ENCODE measurements around the gene TMEM52B. TPM values are rescaled to one million over a fixed set of nuclear protein-coding genes. Genes with fewer than 3 reads are reported as not detected.

TMEM52B gene
- total RNA-seq, 2 donors from 2014 or later, result not detected

DNA sequence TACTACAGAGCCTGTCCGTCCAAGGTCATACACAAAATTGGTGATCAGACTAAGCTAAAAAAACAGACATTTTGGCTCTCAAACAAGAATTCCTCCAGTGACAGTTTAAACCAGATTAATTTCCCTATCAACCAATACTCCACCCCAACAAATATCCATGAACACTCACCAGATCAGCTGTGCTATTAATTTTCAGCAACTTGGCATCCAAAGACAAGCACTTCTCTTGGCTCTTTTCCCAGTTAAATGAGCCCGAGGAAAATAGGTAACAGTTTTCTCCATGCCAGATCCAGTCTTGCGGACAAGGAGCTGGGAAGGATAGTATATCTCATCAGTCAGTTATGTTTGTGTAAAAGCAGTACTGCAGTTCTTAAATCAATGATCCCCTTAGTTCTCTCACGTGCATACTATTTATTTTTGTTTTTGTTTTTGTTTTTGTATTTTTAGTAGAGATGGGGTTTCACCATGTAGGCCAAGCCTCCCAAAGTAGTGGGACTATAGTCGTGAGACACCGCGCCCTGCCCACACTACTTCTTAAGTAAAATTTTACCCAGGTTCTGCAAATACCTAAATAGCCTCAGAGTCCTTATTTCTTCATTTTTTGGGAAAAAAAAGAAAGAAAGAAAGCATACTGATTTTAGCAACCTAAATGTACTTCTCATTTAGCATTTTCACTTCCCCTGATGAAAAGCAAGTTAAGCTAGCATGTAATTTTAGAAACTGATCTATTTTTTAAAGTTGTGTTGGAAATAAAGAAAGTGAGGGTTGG, 18.0 kb upstream of the TMEM52B start:
- no peak overlapping the region for H3K27ac ChIP-seq

DNA sequence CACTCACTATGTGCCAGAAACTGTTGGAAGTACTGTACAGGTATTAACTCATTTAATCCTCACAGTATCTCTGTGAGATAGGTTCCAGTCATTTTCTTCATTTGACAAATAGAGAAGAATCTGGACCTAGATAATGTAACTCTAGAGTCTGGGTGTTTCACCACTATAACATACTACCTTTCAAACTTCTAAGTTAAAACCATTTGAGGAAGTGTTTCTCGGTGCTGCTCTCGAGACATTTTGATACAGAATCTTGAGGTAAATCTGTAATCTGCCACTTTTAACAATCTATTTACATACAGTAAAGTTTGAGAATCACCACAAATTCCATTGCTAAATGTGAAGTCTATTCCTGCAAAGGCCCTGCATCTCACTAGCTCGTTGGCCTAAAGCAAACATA, 15.7 kb upstream of the TMEM52B start:
- Histone ChIP-seq H3K9me3 (no peaks in the 10 kb centered on the region), H3K4me3 (no peak overlapping the region), H3K4me1 (no peaks in the 10 kb centered on the region), H3K9ac (ENCODE audit: low read depth in 2 of 2, low read length in 2 of 2) (no peak overlapping the region), H3K27ac (no peak overlapping the region), H3K27me3 (no peaks in the 10 kb centered on the region), H3K36me3 (no peaks in the 10 kb centered on the region)
- intact Hi-C loops (cut with DNase I), result no loop called here
- TF ChIP-seq, protein P1, sequence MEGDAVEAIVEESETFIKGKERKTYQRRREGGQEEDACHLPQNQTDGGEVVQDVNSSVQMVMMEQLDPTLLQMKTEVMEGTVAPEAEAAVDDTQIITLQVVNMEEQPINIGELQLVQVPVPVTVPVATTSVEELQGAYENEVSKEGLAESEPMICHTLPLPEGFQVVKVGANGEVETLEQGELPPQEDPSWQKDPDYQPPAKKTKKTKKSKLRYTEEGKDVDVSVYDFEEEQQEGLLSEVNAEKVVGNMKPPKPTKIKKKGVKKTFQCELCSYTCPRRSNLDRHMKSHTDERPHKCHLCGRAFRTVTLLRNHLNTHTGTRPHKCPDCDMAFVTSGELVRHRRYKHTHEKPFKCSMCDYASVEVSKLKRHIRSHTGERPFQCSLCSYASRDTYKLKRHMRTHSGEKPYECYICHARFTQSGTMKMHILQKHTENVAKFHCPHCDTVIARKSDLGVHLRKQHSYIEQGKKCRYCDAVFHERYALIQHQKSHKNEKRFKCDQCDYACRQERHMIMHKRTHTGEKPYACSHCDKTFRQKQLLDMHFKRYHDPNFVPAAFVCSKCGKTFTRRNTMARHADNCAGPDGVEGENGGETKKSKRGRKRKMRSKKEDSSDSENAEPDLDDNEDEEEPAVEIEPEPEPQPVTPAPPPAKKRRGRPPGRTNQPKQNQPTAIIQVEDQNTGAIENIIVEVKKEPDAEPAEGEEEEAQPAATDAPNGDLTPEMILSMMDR (IDR thresholded peaks at IDR 0.05), result no peak
- DNase-seq, result no peak

More for the DNA sequence above, 18.0 kb upstream of the TMEM52B start:
- no peaks in the 10 kb centered on the region for H3K36me3 ChIP-seq
- no peaks in the 10 kb centered on the region for H3K9me3 ChIP-seq
- intact Hi-C loops (cut with DNase I), result no loop called here
- TF ChIP-seq, protein P1 (IDR thresholded peaks at IDR 0.05), result no peak
- no peaks in the 10 kb centered on the region for H3K27me3 ChIP-seq
- DNase-seq, result no peak
- H3K9ac ChIP-seq (ENCODE audit: low read depth in 2 of 2, low read length in 2 of 2), result no peak overlapping the region
- no peaks in the 10 kb centered on the region for H3K4me1 ChIP-seq
- H3K4me3 ChIP-seq, result no peak overlapping the region

DNA sequence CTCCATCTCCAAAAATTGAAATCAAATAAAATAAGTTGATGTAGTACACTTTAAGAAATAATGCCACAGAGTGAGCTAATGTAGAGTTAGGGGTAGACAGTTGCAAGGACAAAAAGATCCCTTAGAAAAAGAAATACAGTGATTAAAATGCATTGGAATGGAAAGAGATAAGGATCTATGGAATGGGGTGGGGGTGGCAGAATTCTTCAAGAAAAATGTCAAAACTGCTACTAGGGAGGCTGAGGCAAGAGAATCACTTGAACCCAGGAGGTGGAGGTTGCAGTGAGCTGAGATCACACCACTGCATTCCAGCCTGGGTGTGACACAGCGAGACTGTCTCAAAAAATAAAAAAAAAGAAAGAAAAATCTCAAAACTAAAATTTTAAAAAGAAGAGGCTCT, 13.4 kb upstream of the TMEM52B start:
- H3K9me3 ChIP-seq, result no peaks in the 10 kb centered on the region
- H3K4me1 ChIP-seq, result no peaks in the 10 kb centered on the region
- H3K36me3 ChIP-seq, result no peaks in the 10 kb centered on the region
- no peak overlapping the region for H3K9ac ChIP-seq (ENCODE audit: low read depth in 2 of 2, low read length in 2 of 2)
- H3K4me3 ChIP-seq, result no peak overlapping the region
- TF ChIP-seq, protein P1 (IDR thresholded peaks at IDR 0.05), result no peak
- H3K27me3 ChIP-seq, result no peaks in the 10 kb centered on the region
- intact Hi-C loops (cut with DNase I), result no loop called here
- DNase-seq, result no peak
- no peak overlapping the region for H3K27ac ChIP-seq

DNA sequence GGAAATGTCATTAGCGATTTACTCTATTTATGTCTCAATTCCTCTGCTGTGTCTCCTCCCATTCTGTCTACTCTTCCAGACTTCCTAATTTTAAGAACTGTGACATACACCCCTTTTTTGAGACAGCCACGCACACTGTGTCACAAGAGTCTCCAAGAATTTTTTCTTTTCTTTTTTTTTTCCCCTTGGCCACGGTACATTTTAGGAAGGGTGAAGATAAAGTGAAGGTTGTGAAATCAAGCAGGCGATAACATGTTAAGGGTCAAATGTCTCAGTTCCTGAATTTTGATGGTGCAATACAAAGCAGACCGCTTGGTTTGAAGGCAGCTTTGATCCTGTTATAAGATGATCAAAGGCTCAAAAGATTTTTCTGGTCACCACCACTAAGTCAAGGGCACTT, 11.2 kb upstream of the TMEM52B start:
- H3K9me3 ChIP-seq, result no peaks in the 10 kb centered on the region
- H3K4me3 ChIP-seq, result no peak overlapping the region
- intact Hi-C loops (cut with DNase I), result no loop called here
- no peaks in the 10 kb centered on the region for H3K4me1 ChIP-seq
- no peaks in the 10 kb centered on the region for H3K27me3 ChIP-seq
- no peaks in the 10 kb centered on the region for H3K36me3 ChIP-seq
- H3K27ac ChIP-seq, result no peak overlapping the region
- no peak overlapping the region for H3K9ac ChIP-seq (ENCODE audit: low read depth in 2 of 2, low read length in 2 of 2)
- DNase-seq, result no peak
- TF ChIP-seq, protein P1 (IDR thresholded peaks at IDR 0.05), result no peak

DNA sequence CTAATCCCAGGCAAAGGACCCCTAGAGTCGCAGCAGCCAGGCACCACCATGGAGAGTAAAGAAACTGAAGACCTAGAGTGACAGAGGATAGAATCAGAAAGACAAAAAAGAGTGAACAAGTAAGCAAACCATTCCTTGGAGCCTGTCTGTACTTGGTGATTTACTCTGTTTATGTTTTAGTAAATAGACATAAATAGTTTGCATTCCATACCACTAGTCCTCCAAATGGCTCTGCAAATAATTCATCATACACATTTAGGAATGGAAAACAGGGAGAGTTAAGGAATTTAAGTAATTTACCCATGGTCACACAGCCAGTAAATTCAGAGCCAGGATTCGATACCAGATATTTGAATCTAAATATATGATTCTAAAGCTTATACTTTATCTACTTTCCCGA, 9.7 kb upstream of the TMEM52B start:
- DNase-seq, result no peak
- no peaks in the 10 kb centered on the region for H3K9me3 ChIP-seq
- no peaks in the 10 kb centered on the region for H3K4me1 ChIP-seq
- H3K36me3 ChIP-seq, result no peaks in the 10 kb centered on the region
- TF ChIP-seq, protein P1 (IDR thresholded peaks at IDR 0.05), result no peak
- no peak overlapping the region for H3K4me3 ChIP-seq
- intact Hi-C loops (cut with DNase I), result no loop called here
- no peaks in the 10 kb centered on the region for H3K27me3 ChIP-seq
- H3K9ac ChIP-seq (ENCODE audit: low read depth in 2 of 2, low read length in 2 of 2), result no peak overlapping the region
- no peak overlapping the region for H3K27ac ChIP-seq
